CD14-positive monocyte (primary cell): Measurements from ENCODE around the gene IL11RA. TPM values are rescaled to one million over a fixed set of nuclear protein-coding genes. Genes with fewer than 3 reads are reported as not detected.

ENCODE experiments used
- DNase-seq, 3 donors: peaks; one replicate each; pipeline ENCODE4 v3.0.0-alpha.2; 2011 to 2022
- H2AFZ ChIP-seq: 2 replicates; pipeline ENCODE4 v1.6.0; 2012; ENCODE audit warnings: mild to moderate bottlenecking, low read depth, low read length, inconsistent platforms; ENCODE audit not compliant: insufficient read depth, poor library complexity, severe bottlenecking
- H3K27ac ChIP-seq, 2 donors: 1 replicate in 1 of 2; 2 replicates in 1 of 2; pipeline ENCODE4 v1.5.1; 2012 to 2013; ENCODE audit warnings: low read length in 2 of 2, control low read depth in 1 of 2, inconsistent platforms in 1 of 2, low read depth in 1 of 2, mild to moderate bottlenecking in 1 of 2
- H3K27me3 ChIP-seq, 2 donors: one replicate each; pipeline versions ENCODE4 v1.6.0 to v1.6.1; 2011 to 2013; ENCODE audit warnings: low read length in 2 of 2; ENCODE audit not compliant: control insufficient read depth in 2 of 2, insufficient read depth in 2 of 2
- H3K36me3 ChIP-seq, 2 donors: replicated peaks in 1 of 2; 1 replicate in 1 of 2; 2 replicates in 1 of 2; pipeline versions ENCODE4 v1.5.1 to v1.6.1; 2012 to 2013; ENCODE audit warnings: low read length in 2 of 2, control low read depth in 1 of 2, inconsistent platforms in 1 of 2, mild to moderate bottlenecking in 1 of 2; ENCODE audit not compliant: insufficient read depth in 2 of 2, control insufficient read depth in 1 of 2
- H3K4me1 ChIP-seq, 2 donors: 1 replicate in 1 of 2; 2 replicates in 1 of 2; pipeline versions ENCODE4 v1.5.1 to v1.6.1; 2012 to 2013; ENCODE audit warnings: low read length in 2 of 2, control low read depth in 1 of 2, inconsistent platforms in 1 of 2, mild to moderate bottlenecking in 1 of 2, moderate library complexity in 1 of 2; ENCODE audit not compliant: insufficient read depth in 2 of 2, control insufficient read depth in 1 of 2
- H3K4me2 ChIP-seq: replicated peaks from 2 replicates; pipeline ENCODE3; 2012; ENCODE audit warnings: low read length, moderate library complexity, mild to moderate bottlenecking; ENCODE audit not compliant: poor library complexity, severe bottlenecking; ENCODE audit errors: extremely low read depth
- H3K4me3 ChIP-seq, 3 experiments: fragments of 200-600 bp in 1 of 3; sonication (generic) in 1 of 3; replicated peaks in 1 of 3; 1 replicate in 2 of 3; 2 replicates in 1 of 3; pipeline ENCODE4 v1.5.1; 2011 to 2013; ENCODE audit warnings: low read length in 3 of 3, mild to moderate bottlenecking in 3 of 3, control low read depth in 2 of 3, low read depth in 2 of 3, inconsistent platforms in 1 of 3, moderate library complexity in 1 of 3
- H3K79me2 ChIP-seq: 2 replicates; pipeline ENCODE4 v1.6.0; 2012; ENCODE audit warnings: mild to moderate bottlenecking, control low read depth, inconsistent platforms, low read length, moderate library complexity; ENCODE audit not compliant: insufficient read depth
- H3K9ac ChIP-seq: 2 replicates; pipeline ENCODE4 v1.6.0; 2017; ENCODE audit warnings: low read length, mild to moderate bottlenecking; ENCODE audit not compliant: insufficient read depth, poor library complexity, severe bottlenecking
- H3K9me3 ChIP-seq, 2 donors: replicated peaks in 1 of 2; 1 replicate in 1 of 2; 2 replicates in 1 of 2; pipeline versions ENCODE4 v1.5.1 to v1.6.1; 2012 to 2013; ENCODE audit warnings: low read length in 2 of 2, control low read depth in 1 of 2; ENCODE audit not compliant: control insufficient read depth in 1 of 2, insufficient read depth in 1 of 2
- H4K20me1 ChIP-seq: 2 replicates; pipeline ENCODE4 v1.6.0; 2012; ENCODE audit warnings: mild to moderate bottlenecking, low read length, control low read depth, moderate library complexity; ENCODE audit not compliant: insufficient read depth
- H3K27ac Mint-ChIP-seq, 7 donors: one replicate each; pipeline ENCODE4 v1.8.0; 2020; ENCODE audit warnings: mild to moderate bottlenecking in 7 of 7, mixed read lengths in 7 of 7, moderate library complexity in 6 of 7, inconsistent platforms in 2 of 7
- H3K27me3 Mint-ChIP-seq, 3 donors: one replicate each; pipeline ENCODE4 v1.8.0; 2021 to 2022; ENCODE audit warnings: low read depth in 3 of 3, mild to moderate bottlenecking in 3 of 3, mixed read lengths in 3 of 3, moderate library complexity in 3 of 3, inconsistent platforms in 1 of 3
- H3K36me3 Mint-ChIP-seq, 2 donors: one replicate each; pipeline ENCODE4 v1.8.0; 2020; ENCODE audit warnings: mixed read lengths in 2 of 2, inconsistent platforms in 1 of 2, mild to moderate bottlenecking in 1 of 2
- H3K4me1 Mint-ChIP-seq: one replicate; pipeline ENCODE4 v1.8.0; 2020; ENCODE audit warnings: mild to moderate bottlenecking, mixed read lengths
- H3K4me3 Mint-ChIP-seq, 2 donors: one replicate each; pipeline ENCODE4 v1.8.0; 2020; ENCODE audit warnings: mild to moderate bottlenecking in 2 of 2, mixed read lengths in 2 of 2, moderate library complexity in 1 of 2
- H3K9me3 Mint-ChIP-seq, 7 donors: one replicate each; pipeline ENCODE4 v1.8.0; 2020 to 2022; ENCODE audit warnings: mixed read lengths in 7 of 7, mild to moderate bottlenecking in 6 of 7, moderate library complexity in 6 of 7, inconsistent platforms in 2 of 7
- CTCF ChIP-seq: fragments of 200-600 bp; IDR thresholded peaks from one replicate; pipeline ENCODE4 v1.8.0; 2022; ENCODE audit warnings: antibody characterized with exemption, mild to moderate bottlenecking
- WGBS: methylation state at CpG from one replicate; pipeline ENCODE4 v1.1.5; 2013; ENCODE audit warnings: missing lambda C conversion rate; ENCODE audit not compliant: insufficient coverage; 5-methylcytosine and 5-hydroxymethylcytosine counted together
- intact Hi-C, 2 donors: fragments of 100-400 bp; cut with micrococcal nuclease; formaldehyde crosslinking; loops; one replicate each; pipeline versions ENCODE4 v1.15.0 to v1.15.1; 2023
- polyA plus RNA-seq, 3 donors: library from polyadenylated mRNA; depleted of rRNA in 1 of 3; unstranded in 2 of 3; stranded (reverse) in 1 of 3; fragments of 300-500 nt in 2 of 3; fragments of >200 nt in 1 of 3; fragmentation: Illumina TruSeq in 2 of 3; gene quantifications; 1 replicate in 2 of 3; 2 replicates in 1 of 3; pipeline ENCODE4 v1.2.3, GENCODE V29; 2012 to 2021

Gene IL11RA
- polyA plus RNA-seq, 3 donors, result 2.8 to 39.1 (median 4.1) TPM

- no CpG with 5 or more reads among the region's 4 CpGs for WGBS
- no peak overlapping the region for H3K4me3 Mint-ChIP-seq
- Histone ChIP-seq H3K4me1 (peaks cover 29 to 32% of the 10 kb centered on the region in 2 donors), H3K9me3 (no peaks in the 10 kb centered on the region), H4K20me1 (no peaks in the 10 kb centered on the region), H3K9ac (no peak overlapping the region), H3K27ac (no peak overlapping the region), H3K36me3 (no peaks in the 10 kb centered on the region), H3K4me3 (no peak overlapping the region), H3K27me3 (no peaks in the 10 kb centered on the region), H2AFZ (no peak overlapping the region), H3K4me2 (no peak overlapping the region), H3K79me2 (no peaks in the 10 kb centered on the region)
- peaks cover 0 to 1% (median 0%) of the 10 kb centered on the region in 7 donors for H3K9me3 Mint-ChIP-seq
- TF ChIP-seq CTCF, result no peak
- intact Hi-C loops, result no loop called here
- H3K27me3 Mint-ChIP-seq, result peaks cover 0 to 5% (median 3%) of the 10 kb centered on the region in 3 donors
- no peak for DNase-seq
- no peaks in the 10 kb centered on the region for H3K36me3 Mint-ChIP-seq
- no peak overlapping the region for H3K27ac Mint-ChIP-seq
- H3K4me1 Mint-ChIP-seq, result peaks cover 34% of the 10 kb centered on the region
These were observed 37.1 kb downstream of the IL11RA start for GRCh38 chr9:34689116-34689470.

GRCh38 chr9:34689512-34689911 lies 37.5 kb downstream of the IL11RA start:
- no peak for TF ChIP-seq CTCF
- H3K4me1 ChIP-seq, result peaks cover 29 to 32% of the 10 kb centered on the region in 2 donors
- H3K9ac ChIP-seq, result no peak overlapping the region
- Mint-ChIP-seq H3K4me3 (no peak overlapping the region), H3K36me3 (no peaks in the 10 kb centered on the region), H3K4me1 (peaks cover 34% of the 10 kb centered on the region), H3K27ac (peak overlapping the region in 1 of 7 donors; percentile 22), H3K27me3 (peaks cover 0 to 5% (median 3%) of the 10 kb centered on the region in 3 donors), H3K9me3 (peaks cover 0 to 1% (median 0%) of the 10 kb centered on the region in 7 donors)
- H3K79me2 ChIP-seq, result no peaks in the 10 kb centered on the region
- H4K20me1 ChIP-seq, result no peaks in the 10 kb centered on the region
- no peak overlapping the region for H3K4me3 ChIP-seq
- no peak overlapping the region for H3K4me2 ChIP-seq
- no peak overlapping the region for H2AFZ ChIP-seq
- no peaks in the 10 kb centered on the region for H3K36me3 ChIP-seq
- 95% methylated on average over 7 of the region's 8 CpGs for WGBS
- intact Hi-C loops, result no loop called here
- no peak overlapping the region for H3K27ac ChIP-seq
- DNase-seq, result no peak
- no peaks in the 10 kb centered on the region for H3K27me3 ChIP-seq
- H3K9me3 ChIP-seq, result no peaks in the 10 kb centered on the region
